T-cell (primary cell): ENCODE data around the gene HDAC9. TPM values are rescaled to one million over a fixed set of nuclear protein-coding genes. Genes with fewer than 3 reads are reported as not detected.

Source experiments
- ATAC-seq, 4 experiments: fragments of 200-7000 bp in 3 of 4; fragments of 150-1000 bp in 1 of 4; cut with Tn5 transposase; replicated peaks in 1 of 4; 1 replicate in 3 of 4; 2 replicates in 1 of 4; pipeline ENCODE4 v1.10.0; 2021; ENCODE audit warnings: moderate library complexity in 3 of 4, mild to moderate bottlenecking in 2 of 4, moderate number of reproducible peaks in 1 of 4
- CTCF ChIA-PET, 2 donors: fragments of 300-600 bp; sonication (Branson Sonifier 250); formaldehyde crosslinking; loops; one replicate each; lab custom pipeline; 2022; ENCODE audit warnings: antibody characterized with exemption in 2 of 2; lab: Charles Lee
- POLR2A ChIA-PET, 2 donors: fragments of 300-600 bp; sonication (Branson Sonifier 250); formaldehyde crosslinking; loops; one replicate each; lab custom pipeline; 2022; ENCODE audit warnings: antibody characterized with exemption in 2 of 2; lab: Charles Lee
- DNase-seq, 35 experiments: peaks; one replicate each; pipeline versions ENCODE4 v3.0.0 to v3.0.0-alpha.2; 2013 to 2023
- H3K27ac ChIP-seq: one replicate; pipeline ENCODE4 v1.5.1; 2013; ENCODE audit warnings: low read length
- H3K27me3 ChIP-seq, 2 experiments: replicated peaks in 1 of 2; 1 replicate in 1 of 2; 2 replicates in 1 of 2; pipeline versions ENCODE4 v1.6.1 to v1.7.0; 2013; ENCODE audit warnings: low read length in 1 of 2, mixed read lengths in 1 of 2; ENCODE audit not compliant: control insufficient read depth in 2 of 2, insufficient read depth in 2 of 2; ENCODE audit errors: extremely low read depth in 1 of 2
- H3K36me3 ChIP-seq, 2 donors: 1 replicate in 1 of 2; 2 replicates in 1 of 2; pipeline versions ENCODE4 v1.6.1 to v1.7.0; 2013; ENCODE audit warnings: low read length in 1 of 2; ENCODE audit not compliant: control insufficient read depth in 2 of 2, insufficient read depth in 1 of 2; ENCODE audit errors: extremely low read depth in 1 of 2
- H3K4me1 ChIP-seq, 2 experiments: 1 replicate in 1 of 2; 2 replicates in 1 of 2; pipeline versions ENCODE4 v1.6.1 to v1.7.0; 2013; ENCODE audit warnings: low read length in 2 of 2, mixed read lengths in 1 of 2; ENCODE audit not compliant: insufficient read depth in 2 of 2, control insufficient read depth in 1 of 2; ENCODE audit errors: extremely low read depth in 1 of 2
- H3K4me3 ChIP-seq, 2 donors: 1 replicate in 1 of 2; 2 replicates in 1 of 2; pipeline versions ENCODE4 v1.5.1 to v1.7.0; 2013; ENCODE audit warnings: mild to moderate bottlenecking in 2 of 2, low read length in 1 of 2, moderate library complexity in 1 of 2; ENCODE audit not compliant: control insufficient read depth in 1 of 2; ENCODE audit errors: extremely low read depth in 1 of 2
- H3K9me3 ChIP-seq: 2 replicates; pipeline ENCODE4 v1.7.0; 2013
- H3K27ac Mint-ChIP-seq, 2 donors: one replicate each; pipeline ENCODE4 v1.8.0; 2020 to 2021; ENCODE audit warnings: mild to moderate bottlenecking in 2 of 2, mixed read lengths in 2 of 2
- H3K27me3 Mint-ChIP-seq, 2 donors: one replicate each; pipeline ENCODE4 v1.8.0; 2021 to 2022; ENCODE audit warnings: mixed read lengths in 2 of 2
- H3K36me3 Mint-ChIP-seq: one replicate; pipeline ENCODE4 v1.8.0; 2021; ENCODE audit warnings: mixed read lengths
- H3K4me1 Mint-ChIP-seq, 3 donors: one replicate each; pipeline ENCODE4 v1.8.0; 2020 to 2022; ENCODE audit warnings: mixed read lengths in 3 of 3, mild to moderate bottlenecking in 1 of 3
- H3K4me3 Mint-ChIP-seq, 3 donors: one replicate each; pipeline ENCODE4 v1.8.0; 2020 to 2022; ENCODE audit warnings: mild to moderate bottlenecking in 3 of 3, mixed read lengths in 3 of 3, moderate library complexity in 3 of 3
- H3K9me3 Mint-ChIP-seq, 3 donors: one replicate each; pipeline ENCODE4 v1.8.0; 2020 to 2022; ENCODE audit warnings: mixed read lengths in 3 of 3
- WGBS: methylation state at CpG from one replicate; pipeline ENCODE4 v1.1.5; 2013; ENCODE audit warnings: missing lambda C conversion rate; ENCODE audit not compliant: insufficient coverage; 5-methylcytosine and 5-hydroxymethylcytosine counted together
- total RNA-seq, 35 experiments: library from RNA in 6 of 35; stranded (reverse) in 6 of 35; fragments of 120-200 nt in 1 of 35; gene quantifications; one replicate each; pipeline versions ENCODE4 v1.2.1 to v1.2.4 and lab custom pipeline; 2013 to 2026

HDAC9 gene
- total RNA-seq, 5 donors from 2014 or later (not counting 1 experiment from before 2014, with no cell fraction given), result 2.8 to 6.7 (median 4.7) TPM

DNA sequence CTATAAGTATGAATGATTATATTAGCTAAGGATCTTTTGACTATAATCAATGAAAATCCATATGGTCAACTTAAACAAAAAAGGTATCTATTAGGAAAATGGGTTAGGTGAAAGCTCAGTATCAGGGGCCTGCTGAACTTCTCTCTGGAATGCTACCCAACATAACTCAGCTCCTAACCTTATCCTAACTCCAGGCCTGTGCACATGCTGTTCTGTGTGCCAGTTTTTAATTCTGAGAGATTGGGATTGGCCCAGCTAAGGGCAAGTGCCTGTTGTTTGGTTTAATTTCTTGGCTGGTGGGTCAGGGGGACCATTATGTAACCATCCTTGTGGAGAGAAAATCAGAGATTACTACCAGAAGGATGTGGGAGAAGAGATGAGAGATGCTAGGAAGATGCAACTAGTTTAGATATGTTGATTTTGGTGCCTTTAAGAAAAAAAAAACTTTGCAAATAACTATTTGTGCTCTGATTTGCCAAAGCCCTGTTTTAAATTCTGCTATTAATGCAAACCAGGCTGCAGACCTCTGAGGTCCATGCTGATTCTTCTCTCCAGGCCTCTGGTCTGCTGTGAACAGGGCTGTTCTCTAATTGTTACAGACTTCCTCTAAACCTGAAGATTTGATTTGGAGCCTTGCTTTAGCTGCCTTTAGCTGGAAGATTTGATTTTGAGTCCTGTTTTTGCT, 23.9 kb upstream of the HDAC9 start:
- Histone ChIP-seq H3K27me3 (no peaks in the 10 kb centered on the region), H3K4me1 (no peaks in the 10 kb centered on the region), H3K4me3 (no peak overlapping the region), H3K36me3 (no peaks in the 10 kb centered on the region), H3K27ac (no peak overlapping the region), H3K9me3 (no peaks in the 10 kb centered on the region)
- POLR2A ChIA-PET, result no interaction called here
- no peak for DNase-seq
- Mint-ChIP-seq H3K9me3 (no peaks in the 10 kb centered on the region), H3K27ac (no peak overlapping the region), H3K36me3 (no peaks in the 10 kb centered on the region), H3K4me1 (no peaks in the 10 kb centered on the region), H3K27me3 (no peaks in the 10 kb centered on the region), H3K4me3 (no peak overlapping the region)
- no peak for ATAC-seq
- CTCF ChIA-PET, result no interaction called here

DNA sequence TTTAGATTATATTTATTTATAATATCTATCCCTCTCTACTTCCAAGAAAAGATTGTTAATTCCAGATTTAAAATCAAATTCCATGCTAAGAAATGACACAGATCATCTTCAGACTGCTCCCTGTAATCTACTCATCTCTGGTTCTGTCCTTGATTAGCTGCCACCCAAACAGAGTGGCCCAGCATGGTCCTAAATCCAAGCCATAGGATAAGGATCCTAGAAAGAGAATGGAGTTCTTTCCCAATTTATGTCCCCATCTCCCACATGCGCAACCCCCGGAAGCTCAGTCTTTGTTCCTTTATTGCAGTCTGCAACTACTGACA, 23.4 kb upstream of the HDAC9 start:
- ATAC-seq, result no peak
- H3K9me3 ChIP-seq, result no peaks in the 10 kb centered on the region
- CTCF ChIA-PET, result no interaction called here
- Mint-ChIP-seq H3K27ac (no peak overlapping the region), H3K4me3 (no peak overlapping the region), H3K27me3 (no peaks in the 10 kb centered on the region), H3K4me1 (no peaks in the 10 kb centered on the region), H3K36me3 (no peaks in the 10 kb centered on the region), H3K9me3 (no peaks in the 10 kb centered on the region)
- H3K27me3 ChIP-seq, result no peaks in the 10 kb centered on the region
- no peak overlapping the region for H3K27ac ChIP-seq
- no peaks in the 10 kb centered on the region for H3K36me3 ChIP-seq
- no peak overlapping the region for H3K4me3 ChIP-seq
- 100% methylated on average over 2 of the region's 2 CpGs for WGBS
- no peak for DNase-seq
- POLR2A ChIA-PET, result no interaction called here
- H3K4me1 ChIP-seq, result no peaks in the 10 kb centered on the region

DNA sequence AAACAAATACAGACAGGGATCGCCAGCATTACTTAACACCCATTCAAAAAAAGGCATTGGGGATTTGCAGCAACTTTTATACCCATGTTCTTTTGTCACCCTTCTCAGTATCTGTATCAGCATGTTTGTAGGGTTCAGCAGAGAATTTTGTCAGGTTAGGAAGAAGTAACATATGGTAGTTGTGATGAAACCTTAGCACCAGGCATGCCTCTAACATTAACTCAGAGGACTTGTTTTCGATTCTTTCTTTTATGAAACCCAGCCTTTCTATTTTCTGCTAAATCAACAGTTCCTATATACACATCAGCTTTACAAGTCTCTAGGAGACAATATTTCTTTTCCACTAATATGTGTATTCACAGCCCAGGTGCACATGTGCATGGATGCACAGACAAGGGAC, 22.4 kb upstream of the HDAC9 start:
- ATAC-seq (no peak), DNase-seq (no peak)
- CTCF ChIA-PET, result no interaction called here
- Histone ChIP-seq H3K4me1 (no peaks in the 10 kb centered on the region), H3K27me3 (no peaks in the 10 kb centered on the region), H3K4me3 (no peak overlapping the region), H3K27ac (no peak overlapping the region), H3K9me3 (no peaks in the 10 kb centered on the region), H3K36me3 (no peaks in the 10 kb centered on the region)
- no peak overlapping the region for H3K27ac Mint-ChIP-seq
- POLR2A ChIA-PET, result no interaction called here
- no peaks in the 10 kb centered on the region for H3K36me3 Mint-ChIP-seq
- H3K27me3 Mint-ChIP-seq, result no peaks in the 10 kb centered on the region
- no peak overlapping the region for H3K4me3 Mint-ChIP-seq
- no peaks in the 10 kb centered on the region for H3K9me3 Mint-ChIP-seq
- WGBS, result 75% methylated on average over 1 of the region's 2 CpGs
- no peaks in the 10 kb centered on the region for H3K4me1 Mint-ChIP-seq

DNA sequence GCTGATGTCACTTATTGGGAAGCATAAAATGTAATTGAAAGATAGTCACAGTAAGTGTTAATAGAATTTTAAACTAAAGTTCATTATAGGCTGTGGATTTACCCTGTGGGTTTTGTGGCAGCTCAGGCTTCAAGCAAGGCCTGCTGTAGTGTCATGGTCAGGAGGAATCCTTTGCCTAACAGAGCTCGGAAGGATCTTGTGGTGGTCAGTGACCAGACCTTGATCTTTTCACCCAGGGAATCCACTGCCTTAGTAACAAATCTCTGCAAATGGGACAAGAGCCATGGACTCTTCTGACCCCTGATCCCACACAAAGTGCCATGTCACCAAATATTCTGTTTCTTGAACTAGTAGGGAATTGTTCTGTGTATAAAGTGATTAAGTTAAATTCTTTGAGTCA, 20.6 kb upstream of the HDAC9 start:
- Histone ChIP-seq H3K36me3 (no peaks in the 10 kb centered on the region), H3K4me3 (no peak overlapping the region), H3K9me3 (no peaks in the 10 kb centered on the region), H3K27me3 (no peaks in the 10 kb centered on the region), H3K27ac (no peak overlapping the region), H3K4me1 (no peaks in the 10 kb centered on the region)
- ChIA-PET CTCF (no interaction called here), POLR2A (no interaction called here)
- no peaks in the 10 kb centered on the region for H3K9me3 Mint-ChIP-seq
- 83% methylated on average over 1 of the region's 1 CpG for WGBS
- no peaks in the 10 kb centered on the region for H3K36me3 Mint-ChIP-seq
- no peaks in the 10 kb centered on the region for H3K4me1 Mint-ChIP-seq
- no peak overlapping the region for H3K27ac Mint-ChIP-seq
- DNase-seq, result no peak
- no peak overlapping the region for H3K4me3 Mint-ChIP-seq
- no peak for ATAC-seq
- H3K27me3 Mint-ChIP-seq, result no peaks in the 10 kb centered on the region

DNA sequence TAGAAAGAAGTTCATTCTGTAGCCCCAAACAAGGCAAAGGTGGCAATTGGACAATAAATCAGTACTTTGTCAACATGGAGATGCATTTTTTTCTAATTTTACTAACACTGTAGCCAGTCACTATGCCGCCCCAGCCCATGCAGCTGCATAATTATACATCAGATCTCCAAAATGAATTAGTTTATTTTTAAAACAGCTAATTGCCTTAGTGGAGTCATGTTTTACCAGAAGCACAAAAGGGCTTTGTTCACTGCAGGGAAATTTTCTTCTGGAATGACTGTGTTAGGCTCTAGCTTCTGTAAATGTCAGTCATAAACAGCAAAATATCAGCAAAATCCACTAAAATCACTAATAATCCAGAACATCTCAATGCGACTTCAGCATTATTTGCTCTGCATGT, 20.1 kb upstream of the HDAC9 start:
- H3K36me3 ChIP-seq, result no peaks in the 10 kb centered on the region
- WGBS, result no CpG with 5 or more reads among the region's 2 CpGs
- no peaks in the 10 kb centered on the region for H3K27me3 Mint-ChIP-seq
- H3K9me3 ChIP-seq, result no peaks in the 10 kb centered on the region
- no peak overlapping the region for H3K27ac ChIP-seq
- no peak for DNase-seq
- H3K4me1 ChIP-seq, result no peaks in the 10 kb centered on the region
- CTCF ChIA-PET, result no interaction called here
- H3K27me3 ChIP-seq, result no peaks in the 10 kb centered on the region
- no peak overlapping the region for H3K4me3 ChIP-seq
- no peaks in the 10 kb centered on the region for H3K4me1 Mint-ChIP-seq
- no peak overlapping the region for H3K27ac Mint-ChIP-seq
- H3K36me3 Mint-ChIP-seq, result no peaks in the 10 kb centered on the region
- H3K4me3 Mint-ChIP-seq, result no peak overlapping the region
- POLR2A ChIA-PET, result no interaction called here
- ATAC-seq, result no peak
- no peaks in the 10 kb centered on the region for H3K9me3 Mint-ChIP-seq

DNA sequence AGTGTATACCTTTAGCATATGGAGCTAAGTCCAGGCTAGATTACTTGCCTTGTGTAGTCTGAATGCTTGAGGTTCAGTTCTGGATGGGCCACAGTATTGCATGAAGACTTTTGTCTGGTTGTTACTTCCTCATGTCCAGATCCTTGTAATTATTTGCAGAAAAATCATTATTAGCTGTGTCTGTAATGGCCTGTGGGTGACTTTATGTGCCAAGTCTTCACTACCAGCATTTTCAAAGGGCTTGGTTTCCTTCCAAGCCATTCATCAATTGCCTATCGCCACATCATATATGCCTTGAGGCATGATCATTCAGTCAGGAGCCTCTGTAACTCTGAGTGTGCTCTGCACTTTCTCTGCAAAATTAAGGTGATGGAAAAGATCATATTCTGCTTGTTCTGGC, 13.8 kb upstream of the HDAC9 start:
- no peaks in the 10 kb centered on the region for H3K27me3 ChIP-seq
- DNase-seq, result no peak
- H3K9me3 ChIP-seq, result no peaks in the 10 kb centered on the region
- no peaks in the 10 kb centered on the region for H3K36me3 ChIP-seq
- no peak overlapping the region for H3K27ac ChIP-seq
- Mint-ChIP-seq H3K36me3 (no peaks in the 10 kb centered on the region), H3K4me1 (no peaks in the 10 kb centered on the region), H3K9me3 (no peaks in the 10 kb centered on the region), H3K27me3 (no peaks in the 10 kb centered on the region), H3K4me3 (no peak overlapping the region), H3K27ac (no peak overlapping the region)
- H3K4me3 ChIP-seq, result no peak overlapping the region
- H3K4me1 ChIP-seq, result no peaks in the 10 kb centered on the region
- WGBS, result no CpG with 5 or more reads among the region's 1 CpG
- no peak for ATAC-seq
- POLR2A ChIA-PET, result interaction anchor here in 1 of 2 donors (0.6 kb wide), 1 partner anchor 847 kb away, joined by 3 read pairs; no protein-coding TSS in a partner anchor
- CTCF ChIA-PET, result no interaction called here

DNA sequence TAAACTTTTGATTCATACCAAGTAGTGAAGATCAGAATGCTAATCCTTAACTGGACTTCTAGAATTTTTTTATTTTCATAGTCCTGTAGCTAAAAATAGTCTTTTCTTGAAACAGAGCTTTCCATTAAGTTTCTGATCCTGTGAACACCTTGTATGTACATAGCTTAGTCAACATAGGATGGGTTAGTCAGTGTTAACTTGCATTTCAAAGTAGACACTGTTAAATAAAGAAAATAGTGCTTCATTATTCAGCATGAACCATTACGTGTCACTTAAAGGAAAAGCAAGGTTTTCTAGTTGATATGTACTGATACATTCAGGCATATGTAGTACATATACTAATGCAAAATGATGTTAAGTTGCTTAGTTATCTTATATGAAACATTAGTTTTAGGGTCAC, 7.5 kb upstream of the HDAC9 start:
- Mint-ChIP-seq H3K36me3 (no peaks in the 10 kb centered on the region), H3K4me1 (no peaks in the 10 kb centered on the region), H3K4me3 (no peak overlapping the region), H3K27me3 (no peaks in the 10 kb centered on the region), H3K9me3 (no peaks in the 10 kb centered on the region), H3K27ac (no peak overlapping the region)
- H3K9me3 ChIP-seq, result no peaks in the 10 kb centered on the region
- ChIA-PET POLR2A (no interaction called here), CTCF (no interaction called here)
- no peaks in the 10 kb centered on the region for H3K4me1 ChIP-seq
- no peak overlapping the region for H3K27ac ChIP-seq
- ATAC-seq, result no peak
- H3K4me3 ChIP-seq, result no peak overlapping the region
- DNase-seq, result no peak
- no peaks in the 10 kb centered on the region for H3K36me3 ChIP-seq
- no CpG with 5 or more reads among the region's 1 CpG for WGBS
- H3K27me3 ChIP-seq, result no peaks in the 10 kb centered on the region
